HG03521 (cell line): Measurements from ENCODE around the gene MAP2K7.

Source experiments
- ATAC-seq: cut with Tn5 transposase; IDR thresholded peaks from one replicate; pipeline ENCODE4 v1.9.1; 2021; ENCODE audit warnings: mild to moderate bottlenecking, moderate library complexity; ENCODE audit not compliant: unreplicated experiment

The MAP2K7 gene

GRCh38 chr19:7866399-7867091 is 37.1 kb upstream of the MAP2K7 start:
- ATAC-seq, result no peak

GRCh38 chr19:7867092-7867844 is 36.4 kb upstream of the MAP2K7 start:
- ATAC-seq, result no peak

GRCh38 chr19:7868326-7868670 is 35.4 kb upstream of the MAP2K7 start:
- ATAC-seq, result no peak

- peak; percentile 55 for ATAC-seq
Observed at GRCh38 chr19:7868671-7869452, 34.8 kb upstream of the MAP2K7 start.

GRCh38 chr19:7869453-7869909 is 34.2 kb upstream of the MAP2K7 start:
- ATAC-seq, result peak; percentile 57

- ATAC-seq, result no peak
Observed at GRCh38 chr19:7869910-7870511, 33.7 kb upstream of the MAP2K7 start.

GRCh38 chr19:7870571-7871436 is 32.9 kb upstream of the MAP2K7 start:
- no peak for ATAC-seq

GRCh38 chr19:7871437-7872305 is 32.0 kb upstream of the MAP2K7 start:
- ATAC-seq, result no peak

GRCh38 chr19:7872306-7873204 is 31.1 kb upstream of the MAP2K7 start:
- no peak for ATAC-seq

- no peak for ATAC-seq
Observed at GRCh38 chr19:7873304-7874075, 30.2 kb upstream of the MAP2K7 start.

GRCh38 chr19:7874076-7874896 is 29.4 kb upstream of the MAP2K7 start, which contains the start of gene PRR36:
Gene PRR36, minus strand, starts transcription at chr19:7874390. Its CDS starts 701 bp downstream, at chr19:7873689.
- ATAC-seq, result no peak

GRCh38 chr19:7874897-7875273 is 28.8 kb upstream of the MAP2K7 start:
- no peak for ATAC-seq

- ATAC-seq, result no peak
Observed at GRCh38 chr19:7877249-7877836, 26.3 kb upstream of the MAP2K7 start.

GRCh38 chr19:7879111-7879807 is 24.4 kb upstream of the MAP2K7 start:
- no peak for ATAC-seq

- ATAC-seq, result no peak
Observed at GRCh38 chr19:7879836-7880235, 23.8 kb upstream of the MAP2K7 start.

- no peak for ATAC-seq
Observed at GRCh38 chr19:7881910-7882309, 21.8 kb upstream of the MAP2K7 start.
